Measurements from ENCODE around the gene SIGLEC1.

SIGLEC1 gene

DNA sequence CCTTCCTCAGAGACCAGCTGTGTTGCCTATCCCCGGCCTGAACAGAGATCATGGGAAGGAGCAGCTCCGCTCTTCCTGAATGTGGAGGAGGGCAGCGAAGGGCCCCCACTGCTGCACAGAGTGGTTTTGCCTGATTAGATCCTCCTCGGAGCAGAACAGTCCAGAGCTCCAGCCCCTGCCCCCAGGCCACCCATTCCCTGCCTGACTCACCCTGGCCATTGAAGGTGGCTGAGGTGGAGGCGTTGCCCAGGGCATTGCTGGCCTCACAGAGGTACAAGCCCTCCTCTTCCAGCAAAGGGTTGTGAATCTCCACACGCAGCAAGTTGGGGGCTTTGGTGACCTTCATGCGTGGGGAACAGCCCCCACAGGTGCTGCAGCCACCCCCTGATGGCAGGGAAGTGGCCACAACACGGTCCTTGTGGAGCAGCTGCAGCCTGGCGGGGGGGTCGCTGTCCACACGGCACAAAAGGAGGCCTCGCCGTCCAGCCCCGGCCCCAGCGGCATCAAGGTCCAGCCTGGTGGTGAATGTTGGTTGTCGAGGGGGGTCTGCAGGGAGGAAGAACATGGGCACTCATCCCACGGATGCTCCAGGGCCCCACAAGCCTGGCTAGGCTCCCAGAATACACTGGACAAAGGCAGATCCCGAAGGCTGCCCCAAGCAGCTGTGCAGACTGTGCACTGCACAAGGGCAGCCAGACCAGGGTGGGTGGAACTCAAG is 14.7 kb downstream of the SIGLEC1 start:
- H3K4me1 ChIP-seq (ENCODE audit: control insufficient read depth, low read length), result no peaks in the 10 kb centered on the region
- no peak overlapping the region for H3K4me3 ChIP-seq (ENCODE audit: low read length)
- peaks cover 6% of the 10 kb centered on the region; the same call in 1 of the 2 replicates for H3K9me3 ChIP-seq (ENCODE audit: control insufficient read depth, insufficient read depth, low read length)
- no peaks in the 10 kb centered on the region for H3F3A ChIP-seq (ENCODE audit: control insufficient read depth, insufficient read depth)
- no peaks in the 10 kb centered on the region for H3K27me3 ChIP-seq (ENCODE audit: control insufficient read depth, low read length)
- TF ChIP-seq EZH2phosphoT487 (IDR thresholded peaks at IDR 0.05; ENCODE audit: borderline replicate concordance, low read length), result no peak
- TF ChIP-seq, protein P1, sequence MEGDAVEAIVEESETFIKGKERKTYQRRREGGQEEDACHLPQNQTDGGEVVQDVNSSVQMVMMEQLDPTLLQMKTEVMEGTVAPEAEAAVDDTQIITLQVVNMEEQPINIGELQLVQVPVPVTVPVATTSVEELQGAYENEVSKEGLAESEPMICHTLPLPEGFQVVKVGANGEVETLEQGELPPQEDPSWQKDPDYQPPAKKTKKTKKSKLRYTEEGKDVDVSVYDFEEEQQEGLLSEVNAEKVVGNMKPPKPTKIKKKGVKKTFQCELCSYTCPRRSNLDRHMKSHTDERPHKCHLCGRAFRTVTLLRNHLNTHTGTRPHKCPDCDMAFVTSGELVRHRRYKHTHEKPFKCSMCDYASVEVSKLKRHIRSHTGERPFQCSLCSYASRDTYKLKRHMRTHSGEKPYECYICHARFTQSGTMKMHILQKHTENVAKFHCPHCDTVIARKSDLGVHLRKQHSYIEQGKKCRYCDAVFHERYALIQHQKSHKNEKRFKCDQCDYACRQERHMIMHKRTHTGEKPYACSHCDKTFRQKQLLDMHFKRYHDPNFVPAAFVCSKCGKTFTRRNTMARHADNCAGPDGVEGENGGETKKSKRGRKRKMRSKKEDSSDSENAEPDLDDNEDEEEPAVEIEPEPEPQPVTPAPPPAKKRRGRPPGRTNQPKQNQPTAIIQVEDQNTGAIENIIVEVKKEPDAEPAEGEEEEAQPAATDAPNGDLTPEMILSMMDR (IDR thresholded peaks at IDR 0.05; ENCODE audit: low read depth, low read length, poor library complexity, severe bottlenecking), result no peak
- H3K27ac ChIP-seq (ENCODE audit: low read depth, low read length), result no peak overlapping the region
- H3K36me3 ChIP-seq (ENCODE audit: control insufficient read depth, low read length), result no peaks in the 10 kb centered on the region
- H3K9me2 ChIP-seq (replicated peaks; ENCODE audit: control insufficient read depth, low read length), result no peaks in the 10 kb centered on the region
- H3K4me2 ChIP-seq (ENCODE audit: low read length), result no peak overlapping the region
- H4K20me1 ChIP-seq (ENCODE audit: control insufficient read depth, insufficient read depth, low read depth, low read length), result no peaks in the 10 kb centered on the region
- no peaks in the 10 kb centered on the region for H3K79me2 ChIP-seq (ENCODE audit: control insufficient read depth, low read length)

DNA sequence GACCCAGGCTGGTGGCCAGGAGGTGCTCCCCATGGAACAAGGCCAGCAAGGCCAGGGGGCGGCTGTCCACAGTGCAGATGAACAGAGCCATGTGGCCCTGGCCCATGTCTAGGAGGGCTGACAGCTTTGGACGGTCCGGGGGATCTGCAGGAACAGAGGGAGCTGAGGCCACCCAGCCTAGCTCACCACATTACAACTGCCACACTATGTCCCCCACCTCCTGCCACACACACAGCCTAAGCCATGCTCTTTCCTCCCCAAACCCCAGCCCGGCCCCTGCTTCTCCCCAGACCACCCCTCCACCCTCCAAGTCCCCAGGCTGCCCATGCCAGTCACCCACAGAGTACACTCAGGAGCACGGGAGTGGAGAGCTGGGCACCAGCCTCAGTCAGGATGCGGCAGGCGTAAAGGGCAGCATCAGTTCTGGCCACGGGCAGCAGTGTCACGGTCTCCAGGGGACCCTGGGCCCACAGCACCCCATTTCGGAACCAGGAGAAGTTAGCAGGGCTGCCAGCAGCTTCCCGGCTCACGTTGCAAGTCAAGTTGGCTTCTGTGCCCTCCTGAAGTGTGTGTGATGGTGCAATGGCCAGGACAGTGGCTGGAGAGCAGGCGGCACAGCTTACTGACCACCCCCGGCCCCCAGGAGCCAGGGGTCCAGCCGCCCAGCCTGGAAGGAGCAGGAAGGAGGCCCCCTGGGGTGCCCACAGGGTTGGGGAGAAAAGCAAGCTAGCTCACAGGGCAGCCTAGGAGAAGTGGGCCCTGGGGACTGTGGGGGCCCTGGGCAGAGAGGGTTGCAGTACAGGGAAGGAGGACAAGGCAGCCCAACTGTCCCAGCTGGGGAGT is 15.4 kb downstream of the SIGLEC1 start:
- no peaks in the 10 kb centered on the region for H3K9me2 ChIP-seq (replicated peaks; ENCODE audit: control insufficient read depth, low read length)
- H3K9me3 ChIP-seq (ENCODE audit: control insufficient read depth, insufficient read depth, low read length), result peaks cover 6% of the 10 kb centered on the region; the same call in 1 of the 2 replicates
- H3K4me2 ChIP-seq (ENCODE audit: low read length), result no peak overlapping the region
- no peak overlapping the region for H3K4me3 ChIP-seq (ENCODE audit: low read length)
- H3K27me3 ChIP-seq (ENCODE audit: control insufficient read depth, low read length), result no peaks in the 10 kb centered on the region
- no peak overlapping the region for H3K27ac ChIP-seq (ENCODE audit: low read depth, low read length)
- H3K4me1 ChIP-seq (ENCODE audit: control insufficient read depth, low read length), result no peaks in the 10 kb centered on the region
- TF ChIP-seq, protein P1 (IDR thresholded peaks at IDR 0.05; ENCODE audit: low read depth, low read length, poor library complexity, severe bottlenecking), result no peak
- no peaks in the 10 kb centered on the region for H3F3A ChIP-seq (ENCODE audit: control insufficient read depth, insufficient read depth)
- no peaks in the 10 kb centered on the region for H3K79me2 ChIP-seq (ENCODE audit: control insufficient read depth, low read length)
- no peaks in the 10 kb centered on the region for H3K36me3 ChIP-seq (ENCODE audit: control insufficient read depth, low read length)
- no peaks in the 10 kb centered on the region for H4K20me1 ChIP-seq (ENCODE audit: control insufficient read depth, insufficient read depth, low read depth, low read length)

DNA sequence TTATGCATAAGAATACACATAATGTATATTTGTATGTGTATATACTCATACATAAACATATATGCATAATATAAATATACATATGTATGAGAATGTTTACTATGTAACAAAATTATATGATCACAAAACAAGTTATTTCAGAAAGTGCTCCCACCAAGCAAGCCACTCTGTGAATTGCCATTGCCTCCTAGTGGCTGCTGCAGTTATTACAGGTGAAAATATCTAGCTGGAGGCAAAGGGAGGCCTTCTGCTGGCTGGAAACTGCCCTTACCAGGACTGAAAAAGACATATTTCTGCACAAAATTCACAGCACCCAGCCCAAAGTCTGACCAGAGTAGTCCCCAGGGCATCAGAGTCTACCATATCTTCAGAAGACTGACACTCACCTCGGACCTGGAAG is 16.2 kb downstream of the SIGLEC1 start:
- Histone ChIP-seq H3K4me3 (ENCODE audit: low read length) (no peak overlapping the region), H3K9me2 (replicated peaks; ENCODE audit: control insufficient read depth, low read length) (no peaks in the 10 kb centered on the region), H3K27ac (ENCODE audit: low read depth, low read length) (no peak overlapping the region), H3K79me2 (ENCODE audit: control insufficient read depth, low read length) (no peaks in the 10 kb centered on the region), H3K27me3 (ENCODE audit: control insufficient read depth, low read length) (no peaks in the 10 kb centered on the region), H3K4me1 (ENCODE audit: control insufficient read depth, low read length) (no peaks in the 10 kb centered on the region), H3K4me2 (ENCODE audit: low read length) (no peak overlapping the region), H3K9me3 (ENCODE audit: control insufficient read depth, insufficient read depth, low read length) (peaks cover 6% of the 10 kb centered on the region; the same call in 1 of the 2 replicates), H3K36me3 (ENCODE audit: control insufficient read depth, low read length) (no peaks in the 10 kb centered on the region), H4K20me1 (ENCODE audit: control insufficient read depth, insufficient read depth, low read depth, low read length) (no peaks in the 10 kb centered on the region), H3F3A (ENCODE audit: control insufficient read depth, insufficient read depth) (no peaks in the 10 kb centered on the region)
- TF ChIP-seq EZH2phosphoT487 (IDR thresholded peaks at IDR 0.05; ENCODE audit: borderline replicate concordance, low read length), result no peak
- TF ChIP-seq, protein P1 (IDR thresholded peaks at IDR 0.05; ENCODE audit: low read depth, low read length, poor library complexity, severe bottlenecking), result peak; percentile 65
